Measurements from ENCODE around the gene RCN1.

Gene RCN1

GRCh38 chr11:32109592-32109991, 18.7 kb downstream of the RCN1 start:
- no peak for TF ChIP-seq CTCF (IDR thresholded peaks at IDR 0.05; ENCODE audit: borderline replicate concordance, insufficient read depth, low read depth, low read length)
- H3K4me3 ChIP-seq (ENCODE audit: low read depth, low read length) = no peak overlapping the region

- TF ChIP-seq CTCF (IDR thresholded peaks at IDR 0.05; ENCODE audit: borderline replicate concordance, insufficient read depth, low read depth, low read length) = no peak
Observed at GRCh38 chr11:32110795-32111194, 19.9 kb downstream of the RCN1 start.

GRCh38 chr11:32113200-32113919, 22.5 kb downstream of the RCN1 start:
- TF ChIP-seq CTCF (IDR thresholded peaks at IDR 0.05; ENCODE audit: borderline replicate concordance, insufficient read depth, low read depth, low read length) = no peak
- no peak overlapping the region for H3K4me3 ChIP-seq (ENCODE audit: low read depth, low read length)

More at GRCh38 chr11:32110795-32111194, 19.9 kb downstream of the RCN1 start:
- H3K4me3 ChIP-seq (ENCODE audit: low read depth, low read length) = no peak overlapping the region

- no peak overlapping the region for H3K4me3 ChIP-seq (ENCODE audit: low read depth, low read length)
- no peak for TF ChIP-seq CTCF (IDR thresholded peaks at IDR 0.05; ENCODE audit: borderline replicate concordance, insufficient read depth, low read depth, low read length)
Observed at GRCh38 chr11:32113920-32114203, 23.0 kb downstream of the RCN1 start.

- TF ChIP-seq CTCF (IDR thresholded peaks at IDR 0.05; ENCODE audit: borderline replicate concordance, insufficient read depth, low read depth, low read length) = no peak
- no peak overlapping the region for H3K4me3 ChIP-seq (ENCODE audit: low read depth, low read length)
Observed at GRCh38 chr11:32115446-32115845, 24.6 kb downstream of the RCN1 start.

GRCh38 chr11:32116668-32117067, 25.8 kb downstream of the RCN1 start:
- H3K4me3 ChIP-seq (ENCODE audit: low read depth, low read length) = no peak overlapping the region
- no peak for TF ChIP-seq CTCF (IDR thresholded peaks at IDR 0.05; ENCODE audit: borderline replicate concordance, insufficient read depth, low read depth, low read length)
